NCI-H2107 (cell line): ENCODE data around the gene DUSP12.

Experiments used
- DNase-seq: peaks from one replicate; lab custom pipeline; 2025; lab: John Stamatoyannopoulos, UW

DUSP12 gene

DNA sequence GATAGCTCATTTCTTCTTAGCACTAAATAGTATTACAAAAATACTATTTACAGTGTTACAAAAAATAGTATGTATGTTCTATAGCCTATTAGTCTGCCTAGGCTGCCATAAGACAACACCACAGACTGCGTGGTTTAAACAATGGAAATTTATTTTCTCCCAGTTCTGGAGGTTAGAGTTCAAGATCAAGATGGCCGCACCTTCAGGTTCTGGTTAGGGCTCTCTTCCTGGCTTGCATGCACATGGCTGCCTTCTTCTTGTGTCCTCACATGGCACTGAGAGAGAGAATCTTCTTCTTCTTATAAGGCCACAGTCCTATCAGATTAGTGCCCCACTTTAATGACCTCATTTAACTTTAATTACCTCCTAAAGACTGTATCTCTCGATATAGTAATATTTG lies 20.7 kb downstream of the DUSP12 start:
- DNase-seq, result no peak

GRCh38 chr1:161771161-161771560 lies 21.6 kb downstream of the DUSP12 start:
- DNase-seq, result no peak

DNA sequence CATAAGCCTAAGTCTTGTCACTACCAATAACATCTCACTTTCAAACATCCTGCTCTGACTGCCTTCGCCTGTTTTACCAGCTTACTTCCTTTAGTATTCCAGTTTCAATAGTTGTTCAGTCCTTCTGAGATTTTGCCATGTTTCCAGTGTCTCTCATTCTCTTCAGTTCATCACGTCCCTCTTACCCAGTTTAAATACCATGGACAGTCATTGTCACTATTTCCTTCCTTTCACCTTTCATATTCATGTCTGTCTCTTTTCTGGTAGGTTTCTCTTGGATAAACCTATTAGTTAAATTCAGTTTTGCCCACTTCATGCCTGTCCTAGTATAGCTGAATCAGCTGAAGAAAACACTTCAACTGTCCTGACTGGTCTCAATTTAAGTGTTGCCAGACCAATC lies 22.4 kb downstream of the DUSP12 start:
- DNase-seq, result no peak

- no peak for DNase-seq
Observed at GRCh38 chr1:161772397-161772796, 22.8 kb downstream of the DUSP12 start.

- DNase-seq, result no peak
Observed at GRCh38 chr1:161773791-161774190, 24.2 kb downstream of the DUSP12 start.

DNA sequence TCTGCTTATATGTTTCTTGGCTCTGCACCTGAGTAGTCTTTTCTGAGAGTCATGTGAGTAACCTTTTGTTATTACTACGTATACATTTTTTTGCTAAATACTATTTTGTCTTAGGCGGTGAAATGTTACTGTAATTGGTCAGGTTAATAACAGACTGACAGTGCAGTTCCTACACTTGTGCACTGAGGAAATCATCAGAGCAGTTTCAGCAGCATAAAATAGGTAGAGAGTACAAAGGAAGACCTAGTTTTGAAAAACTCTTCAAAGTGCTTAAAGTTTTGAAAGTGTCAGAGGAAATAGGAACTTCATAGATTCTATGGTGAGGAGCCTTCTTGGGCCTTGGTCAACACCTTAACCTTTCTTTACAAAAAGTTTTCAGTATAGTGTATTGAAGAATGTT lies 27.7 kb downstream of the DUSP12 start:
- DNase-seq, result no peak

- no peak for DNase-seq
Observed at GRCh38 chr1:161778522-161778921, 28.9 kb downstream of the DUSP12 start.

- DNase-seq, result no peak
Observed at GRCh38 chr1:161779393-161779792, 29.8 kb downstream of the DUSP12 start.

- no peak for DNase-seq
Observed at GRCh38 chr1:161781995-161782394, 32.4 kb downstream of the DUSP12 start.

DNA sequence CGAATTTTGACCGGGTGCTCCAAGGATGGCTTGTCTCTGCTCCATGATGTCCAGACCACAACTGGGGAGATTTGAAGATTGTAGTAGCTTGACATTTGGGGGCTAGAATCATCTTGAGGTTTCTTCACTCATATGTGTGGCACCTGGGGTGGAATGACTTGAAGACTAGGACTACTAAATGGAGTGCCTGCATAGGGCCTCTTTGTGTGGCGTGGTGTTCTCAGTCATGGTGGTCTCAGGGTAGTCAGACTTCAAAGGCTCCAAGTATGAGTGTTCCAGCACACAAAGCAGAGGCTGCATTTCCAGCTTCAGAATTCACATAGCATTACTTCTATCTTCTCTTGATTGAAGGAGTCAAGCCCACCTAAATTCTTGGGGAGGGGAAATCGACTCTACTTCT lies 33.3 kb downstream of the DUSP12 start:
- no peak for DNase-seq

GRCh38 chr1:161784968-161785367 lies 35.4 kb downstream of the DUSP12 start:
- no peak for DNase-seq

- DNase-seq, result no peak
Observed at GRCh38 chr1:161787355-161787754, 37.8 kb downstream of the DUSP12 start.

DNA sequence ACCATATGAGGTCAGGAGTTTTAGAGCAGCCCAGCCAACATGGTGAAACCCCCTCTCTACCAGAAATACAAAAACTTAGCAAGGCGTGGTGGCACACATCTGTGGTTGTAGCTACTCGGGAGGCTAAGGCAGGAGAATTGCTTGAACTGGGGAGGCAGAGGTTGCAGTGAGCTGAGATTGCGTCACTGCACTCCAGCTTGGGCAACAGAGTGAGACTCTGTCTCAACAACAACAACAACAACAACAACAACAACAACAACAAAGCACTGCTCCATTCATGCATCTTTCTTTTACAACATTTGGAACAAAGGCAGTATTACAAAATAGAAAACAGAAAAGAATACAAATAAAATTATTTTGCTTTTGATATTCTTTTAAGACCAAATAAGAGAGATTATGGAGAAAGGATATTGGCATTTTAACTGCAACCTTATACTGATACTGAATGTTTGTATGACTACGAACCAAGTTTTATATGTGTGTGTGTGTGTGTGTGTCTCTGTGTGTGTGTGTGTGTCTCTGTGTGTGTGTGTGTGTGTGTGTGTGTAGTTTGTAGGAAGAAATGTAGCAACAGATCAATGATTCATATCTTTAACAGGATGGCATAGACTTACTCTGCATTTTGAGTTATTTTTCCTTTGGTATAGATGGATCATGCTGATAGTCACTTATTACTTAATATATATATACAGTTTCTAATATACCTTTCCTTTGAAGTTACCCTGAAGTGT lies 41.2 kb downstream of the DUSP12 start:
- no peak for DNase-seq

DNA sequence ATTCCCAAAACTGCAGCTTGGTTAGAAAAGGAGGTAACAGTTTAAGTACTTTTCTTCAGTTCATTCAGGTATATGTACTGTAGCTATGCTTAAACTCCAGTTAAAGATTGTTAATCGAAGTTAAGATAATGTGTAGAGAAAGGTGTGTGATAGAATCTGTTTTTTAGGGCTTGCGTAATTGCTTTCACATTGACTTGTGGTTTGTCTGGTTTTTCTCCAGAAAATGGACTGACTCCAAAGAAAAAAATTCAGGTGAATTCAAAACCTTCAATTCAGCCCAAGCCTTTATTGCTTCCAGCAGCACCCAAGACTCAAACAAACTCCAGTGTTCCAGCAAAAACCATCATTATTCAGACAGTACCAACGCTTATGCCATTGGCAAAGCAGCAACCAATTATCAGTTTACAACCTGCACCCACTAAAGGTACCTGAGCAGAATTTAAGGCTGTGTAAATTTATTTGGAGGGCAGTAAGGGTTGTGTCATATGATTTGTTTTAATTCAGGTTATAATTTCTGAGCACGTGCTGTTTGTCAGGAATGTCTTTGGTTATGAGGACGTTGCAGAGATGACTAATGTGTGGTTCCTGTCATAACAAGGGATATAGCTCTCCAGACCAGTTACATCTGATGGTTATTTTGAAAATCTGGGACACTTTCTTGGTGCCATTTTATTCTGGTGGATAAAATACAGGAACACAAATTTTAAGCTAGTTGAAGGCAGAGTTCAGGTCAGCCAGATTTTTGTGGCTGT lies 42.5 kb downstream of the DUSP12 start:
- no peak for DNase-seq

- peak; percentile 12 for DNase-seq
Observed at GRCh38 chr1:161792740-161793139, 43.2 kb downstream of the DUSP12 start.

GRCh38 chr1:161799792-161800191 lies 50.2 kb downstream of the DUSP12 start:
- no peak for DNase-seq

- DNase-seq, result no peak
Observed at GRCh38 chr1:161801955-161802354, 52.4 kb downstream of the DUSP12 start.

DNA sequence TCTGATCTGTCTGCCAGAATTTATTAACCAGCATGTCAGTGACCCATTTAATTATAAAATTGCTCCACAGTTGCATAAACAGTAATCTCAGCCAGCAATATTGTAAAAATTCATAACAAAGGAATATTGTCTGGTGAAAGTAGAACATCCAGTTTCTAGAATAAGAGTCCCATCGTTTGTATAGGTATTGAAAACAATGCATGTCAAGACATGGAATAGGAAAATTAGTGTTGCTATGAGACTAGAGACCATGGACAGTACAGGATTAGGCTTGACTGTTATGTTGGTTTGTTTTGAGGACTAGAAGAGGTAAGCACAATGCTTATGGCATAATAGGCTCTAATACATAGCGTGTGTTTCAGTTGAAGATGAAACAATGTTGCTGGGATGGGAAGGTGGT lies 53.6 kb downstream of the DUSP12 start:
- DNase-seq, result no peak

GRCh38 chr1:161805399-161806197 lies 56.0 kb downstream of the DUSP12 start:
- no peak for DNase-seq
